Smooth muscle cell (in vitro differentiated cells): ENCODE results near the gene CENPF. TPM values are rescaled to one million over a fixed set of nuclear protein-coding genes. Genes with fewer than 3 reads are reported as not detected.

Experiments used
- DNase-seq: peaks from one replicate; lab custom pipeline; 2025; ENCODE audit not compliant: unreplicated experiment; lab: John Stamatoyannopoulos, UW
- H2AFZ ChIP-seq: fragments of 200-600 bp; sonication (generic); 2 replicates; pipeline ENCODE4 v1.6.0; 2016; ENCODE audit warnings: antibody characterized with exemption, low read depth, mild to moderate bottlenecking
- H3F3A ChIP-seq: fragments of 200-600 bp; sonication (generic); 2 replicates; pipeline ENCODE4 v1.6.0; 2017; ENCODE audit warnings: antibody characterized with exemption, low read depth
- H3K27ac ChIP-seq: fragments of 200-600 bp; sonication (generic); 2 replicates; pipeline ENCODE4 v1.5.1; 2016; ENCODE audit warnings: low read depth, mild to moderate bottlenecking
- H3K27me3 ChIP-seq: fragments of 200-600 bp; sonication (generic); 2 replicates; pipeline ENCODE4 v1.6.1; 2016; ENCODE audit warnings: low read depth, mild to moderate bottlenecking
- H3K36me3 ChIP-seq: fragments of 200-600 bp; sonication (generic); 2 replicates; pipeline ENCODE4 v1.5.1; 2016; ENCODE audit warnings: low read depth
- H3K4me1 ChIP-seq: fragments of 200-600 bp; sonication (generic); 2 replicates; pipeline ENCODE4 v1.5.1; 2016; ENCODE audit warnings: low read depth
- H3K4me2 ChIP-seq: fragments of 200-600 bp; sonication (generic); 2 replicates; pipeline ENCODE4 v1.6.0; 2016; ENCODE audit warnings: mild to moderate bottlenecking
- H3K4me3 ChIP-seq: fragments of 200-600 bp; sonication (generic); 2 replicates; pipeline ENCODE4 v1.5.1; 2016; ENCODE audit warnings: mild to moderate bottlenecking
- H3K79me2 ChIP-seq: fragments of 200-600 bp; sonication (generic); 2 replicates; pipeline ENCODE4 v1.6.0; 2016; ENCODE audit warnings: low read depth, mild to moderate bottlenecking
- H3K9ac ChIP-seq: fragments of 200-600 bp; sonication (generic); 2 replicates; pipeline ENCODE4 v1.6.0; 2016; ENCODE audit warnings: low read depth
- H3K9me3 ChIP-seq: fragments of 200-600 bp; sonication (generic); replicated peaks from 2 replicates; pipeline ENCODE4 v1.5.1; 2016; ENCODE audit warnings: low read depth
- H4K20me1 ChIP-seq: fragments of 200-600 bp; sonication (generic); 2 replicates; pipeline ENCODE4 v1.6.0; 2016; ENCODE audit warnings: low read depth
- WGBS: methylation state at CpG from one replicate; pipeline ENCODE4 v1.1.7; 2016; ENCODE audit warnings: low lambda C conversion rate; 5-methylcytosine and 5-hydroxymethylcytosine counted together
- polyA plus RNA-seq: library from polyadenylated mRNA; unstranded; fragments of >200 nt; fragmentation: Nextera tagmentation; extraction: Ambion mirVana; gene quantifications from 2 replicates; pipeline ENCODE4 v1.2.1, GENCODE V29; 2016
- total RNA-seq: library from RNA; depleted of rRNA; stranded (reverse); fragments of >200 nt; gene quantifications from 2 replicates; pipeline ENCODE4 v1.2.3, GENCODE V29; 2014
- TF ChIP-seq, protein P1 (sequence below): fragments of 200-600 bp; sonication (generic); IDR thresholded peaks from 2 replicates; pipeline ENCODE4 v1.5.1; 2017; ENCODE audit warnings: borderline replicate concordance, mild to moderate bottlenecking, antibody characterized with exemption; ENCODE audit not compliant: insufficient read depth, poor library complexity, severe bottlenecking

The CENPF gene
- total and polyA plus RNA-seq, 2 experiments from 2014 or later = 7.4 to 8.3 TPM

DNA sequence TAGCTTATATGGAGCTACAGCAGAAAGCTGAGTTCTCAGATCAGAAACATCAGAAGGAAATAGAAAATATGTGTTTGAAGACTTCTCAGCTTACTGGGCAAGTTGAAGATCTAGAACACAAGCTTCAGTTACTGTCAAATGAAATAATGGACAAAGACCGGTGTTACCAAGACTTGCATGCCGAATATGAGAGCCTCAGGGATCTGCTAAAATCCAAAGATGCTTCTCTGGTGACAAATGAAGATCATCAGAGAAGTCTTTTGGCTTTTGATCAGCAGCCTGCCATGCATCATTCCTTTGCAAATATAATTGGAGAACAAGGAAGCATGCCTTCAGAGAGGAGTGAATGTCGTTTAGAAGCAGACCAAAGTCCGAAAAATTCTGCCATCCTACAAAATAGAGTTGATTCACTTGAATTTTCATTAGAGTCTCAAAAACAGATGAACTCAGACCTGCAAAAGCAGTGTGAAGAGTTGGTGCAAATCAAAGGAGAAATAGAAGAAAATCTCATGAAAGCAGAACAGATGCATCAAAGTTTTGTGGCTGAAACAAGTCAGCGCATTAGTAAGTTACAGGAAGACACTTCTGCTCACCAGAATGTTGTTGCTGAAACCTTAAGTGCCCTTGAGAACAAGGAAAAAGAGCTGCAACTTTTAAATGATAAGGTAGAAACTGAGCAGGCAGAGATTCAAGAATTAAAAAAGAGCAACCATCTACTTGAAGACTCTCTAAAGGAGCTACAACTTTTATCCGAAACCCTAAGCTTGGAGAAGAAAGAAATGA is 37.6 kb downstream of the CENPF start:
- TF ChIP-seq, protein P1, sequence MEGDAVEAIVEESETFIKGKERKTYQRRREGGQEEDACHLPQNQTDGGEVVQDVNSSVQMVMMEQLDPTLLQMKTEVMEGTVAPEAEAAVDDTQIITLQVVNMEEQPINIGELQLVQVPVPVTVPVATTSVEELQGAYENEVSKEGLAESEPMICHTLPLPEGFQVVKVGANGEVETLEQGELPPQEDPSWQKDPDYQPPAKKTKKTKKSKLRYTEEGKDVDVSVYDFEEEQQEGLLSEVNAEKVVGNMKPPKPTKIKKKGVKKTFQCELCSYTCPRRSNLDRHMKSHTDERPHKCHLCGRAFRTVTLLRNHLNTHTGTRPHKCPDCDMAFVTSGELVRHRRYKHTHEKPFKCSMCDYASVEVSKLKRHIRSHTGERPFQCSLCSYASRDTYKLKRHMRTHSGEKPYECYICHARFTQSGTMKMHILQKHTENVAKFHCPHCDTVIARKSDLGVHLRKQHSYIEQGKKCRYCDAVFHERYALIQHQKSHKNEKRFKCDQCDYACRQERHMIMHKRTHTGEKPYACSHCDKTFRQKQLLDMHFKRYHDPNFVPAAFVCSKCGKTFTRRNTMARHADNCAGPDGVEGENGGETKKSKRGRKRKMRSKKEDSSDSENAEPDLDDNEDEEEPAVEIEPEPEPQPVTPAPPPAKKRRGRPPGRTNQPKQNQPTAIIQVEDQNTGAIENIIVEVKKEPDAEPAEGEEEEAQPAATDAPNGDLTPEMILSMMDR = no peak
- no peaks in the 10 kb centered on the region for H3K27me3 ChIP-seq
- WGBS = 92% methylated on average over 6 of the region's 6 CpGs
- no peaks in the 10 kb centered on the region for H4K20me1 ChIP-seq
- DNase-seq = no peak
- no peak overlapping the region for H3K27ac ChIP-seq
- H3F3A ChIP-seq = no peaks in the 10 kb centered on the region
- no peak overlapping the region for H3K4me3 ChIP-seq
- H3K36me3 ChIP-seq = no peaks in the 10 kb centered on the region
- no peak overlapping the region for H3K9ac ChIP-seq
- no peak overlapping the region for H3K4me2 ChIP-seq
- no peaks in the 10 kb centered on the region for H3K4me1 ChIP-seq
- H3K79me2 ChIP-seq = no peaks in the 10 kb centered on the region
- no peaks in the 10 kb centered on the region for H3K9me3 ChIP-seq
- H2AFZ ChIP-seq = no peak overlapping the region

DNA sequence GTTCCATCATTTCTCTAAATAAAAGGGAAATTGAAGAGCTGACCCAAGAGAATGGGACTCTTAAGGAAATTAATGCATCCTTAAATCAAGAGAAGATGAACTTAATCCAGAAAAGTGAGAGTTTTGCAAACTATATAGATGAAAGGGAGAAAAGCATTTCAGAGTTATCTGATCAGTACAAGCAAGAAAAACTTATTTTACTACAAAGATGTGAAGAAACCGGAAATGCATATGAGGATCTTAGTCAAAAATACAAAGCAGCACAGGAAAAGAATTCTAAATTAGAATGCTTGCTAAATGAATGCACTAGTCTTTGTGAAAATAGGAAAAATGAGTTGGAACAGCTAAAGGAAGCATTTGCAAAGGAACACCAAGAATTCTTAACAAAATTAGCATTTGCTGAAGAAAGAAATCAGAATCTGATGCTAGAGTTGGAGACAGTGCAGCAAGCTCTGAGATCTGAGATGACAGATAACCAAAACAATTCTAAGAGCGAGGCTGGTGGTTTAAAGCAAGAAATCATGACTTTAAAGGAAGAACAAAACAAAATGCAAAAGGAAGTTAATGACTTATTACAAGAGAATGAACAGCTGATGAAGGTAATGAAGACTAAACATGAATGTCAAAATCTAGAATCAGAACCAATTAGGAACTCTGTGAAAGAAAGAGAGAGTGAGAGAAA is 38.4 kb downstream of the CENPF start:
- Histone ChIP-seq H3K4me3 (no peak overlapping the region), H3K36me3 (no peaks in the 10 kb centered on the region), H3K9ac (no peak overlapping the region), H3K27ac (no peak overlapping the region), H3K4me1 (no peaks in the 10 kb centered on the region), H3K9me3 (no peaks in the 10 kb centered on the region), H3K27me3 (no peaks in the 10 kb centered on the region), H4K20me1 (no peaks in the 10 kb centered on the region), H3K4me2 (no peak overlapping the region), H3K79me2 (no peaks in the 10 kb centered on the region), H3F3A (no peaks in the 10 kb centered on the region), H2AFZ (no peak overlapping the region)
- WGBS = 94% methylated on average over 2 of the region's 2 CpGs
- TF ChIP-seq, protein P1 = no peak
- no peak for DNase-seq

DNA sequence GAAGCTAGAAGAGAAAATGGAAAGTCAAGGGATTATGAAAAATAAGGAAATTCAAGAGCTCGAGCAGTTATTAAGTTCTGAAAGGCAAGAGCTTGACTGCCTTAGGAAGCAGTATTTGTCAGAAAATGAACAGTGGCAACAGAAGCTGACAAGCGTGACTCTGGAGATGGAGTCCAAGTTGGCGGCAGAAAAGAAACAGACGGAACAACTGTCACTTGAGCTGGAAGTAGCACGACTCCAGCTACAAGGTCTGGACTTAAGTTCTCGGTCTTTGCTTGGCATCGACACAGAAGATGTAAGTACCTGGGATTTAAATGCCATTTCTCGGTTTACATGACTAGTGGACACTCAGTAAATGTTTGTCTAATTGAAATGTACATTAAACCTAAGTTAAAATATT is 40.0 kb downstream of the CENPF start:
- Histone ChIP-seq H3K9me3 (no peaks in the 10 kb centered on the region), H3K4me2 (no peak overlapping the region), H2AFZ (no peak overlapping the region), H3F3A (no peaks in the 10 kb centered on the region), H4K20me1 (no peaks in the 10 kb centered on the region), H3K9ac (no peak overlapping the region), H3K4me1 (no peaks in the 10 kb centered on the region), H3K4me3 (no peak overlapping the region), H3K27me3 (no peaks in the 10 kb centered on the region), H3K36me3 (no peaks in the 10 kb centered on the region), H3K79me2 (no peaks in the 10 kb centered on the region), H3K27ac (no peak overlapping the region)
- WGBS = 93% methylated on average over 8 of the region's 8 CpGs
- DNase-seq = no peak
- TF ChIP-seq, protein P1 = no peak

DNA sequence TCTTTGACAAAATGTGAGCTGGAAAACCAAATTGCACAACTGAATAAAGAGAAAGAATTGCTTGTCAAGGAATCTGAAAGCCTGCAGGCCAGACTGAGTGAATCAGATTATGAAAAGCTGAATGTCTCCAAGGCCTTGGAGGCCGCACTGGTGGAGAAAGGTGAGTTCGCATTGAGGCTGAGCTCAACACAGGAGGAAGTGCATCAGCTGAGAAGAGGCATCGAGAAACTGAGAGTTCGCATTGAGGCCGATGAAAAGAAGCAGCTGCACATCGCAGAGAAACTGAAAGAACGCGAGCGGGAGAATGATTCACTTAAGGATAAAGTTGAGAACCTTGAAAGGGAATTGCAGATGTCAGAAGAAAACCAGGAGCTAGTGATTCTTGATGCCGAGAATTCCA is 42.7 kb downstream of the CENPF start:
- Histone ChIP-seq H3F3A (no peaks in the 10 kb centered on the region), H2AFZ (no peak overlapping the region), H3K27me3 (no peaks in the 10 kb centered on the region), H3K4me1 (no peaks in the 10 kb centered on the region), H3K79me2 (no peaks in the 10 kb centered on the region), H3K4me3 (no peak overlapping the region), H4K20me1 (no peaks in the 10 kb centered on the region), H3K9ac (no peak overlapping the region), H3K9me3 (no peaks in the 10 kb centered on the region), H3K27ac (no peak overlapping the region), H3K4me2 (no peak overlapping the region), H3K36me3 (no peaks in the 10 kb centered on the region)
- DNase-seq = no peak
- TF ChIP-seq, protein P1 = no peak
- 98% methylated on average over 10 of the region's 10 CpGs for WGBS
